GM12878 (cell line): Measurements from ENCODE around the gene PTGFRN. TPM values are rescaled to one million over a fixed set of nuclear protein-coding genes. Genes with fewer than 3 reads are reported as not detected.
A peak's percentile ranks its signal among the peaks of the same experiment; 100 is the strongest.

Source experiments
- ATAC-seq: fragments of 200-7000 bp; cut with Tn5 transposase; 3 replicates; pipeline ENCODE4 v1.9.1; 2020; ENCODE audit warnings: mild to moderate bottlenecking, moderate library complexity
- BruUV-seq: library from RNA; stranded (reverse); fragments of 400-500 nt; replicated peaks from 2 replicates; lab custom pipeline; 2021; lab: Mats Ljungman, UMichigan
- CTCF ChIA-PET: fragments of 300-600 bp; sonication (Branson Sonifier 250); formaldehyde crosslinking; extraction: SDS; loops from one replicate; lab custom pipeline; 2021; ENCODE audit warnings: inconsistent platforms; lab: Yijun Ruan, JAX
- POLR2A ChIA-PET: fragments of 350-600 bp; formaldehyde crosslinking; extraction: SDS; loops from one replicate; lab custom pipeline; 2021; ENCODE audit warnings: inconsistent platforms; lab: Charles Lee
- RAD21 ChIA-PET: fragments of 300-600 bp; sonication (Branson Sonifier 250); formaldehyde crosslinking; loops from one replicate; lab custom pipeline; 2023; ENCODE audit warnings: antibody characterized with exemption; ENCODE audit not compliant: unreplicated experiment; lab: Charles Lee
- SMC1A ChIA-PET: fragments of 300-600 bp; sonication (Branson Sonifier 250); formaldehyde crosslinking; loops from one replicate; lab custom pipeline; 2023; ENCODE audit not compliant: unreplicated experiment, uncharacterized antibody; lab: Charles Lee
- DNase-seq: peaks from one replicate; pipeline ENCODE4 v3.0.0-alpha.2; 2011; ENCODE audit warnings: low read depth, low spot score
- FAIRE-seq: peaks from 3 replicates; lab custom pipeline; 2011; peaks lifted over from hg19 to GRCh38; lab: Jason Lieb, UNC
- H2AFZ ChIP-seq: 2 replicates; pipeline ENCODE4 v1.6.0; 2011; ENCODE audit warnings: low read depth, low read length, control low read depth; ENCODE audit not compliant: control insufficient read depth
- H3K27ac ChIP-seq: 2 replicates; pipeline ENCODE4 v1.5.1; 2011; ENCODE audit warnings: control low read depth; ENCODE audit not compliant: control insufficient read depth, insufficient read depth
- H3K27me3 ChIP-seq, 2 experiments: replicated peaks in 1 of 2; 2 replicates each; pipeline versions ENCODE4 v1.6.0 to v1.6.1; 2011; ENCODE audit warnings: low read length in 1 of 2; ENCODE audit not compliant: control insufficient read depth in 2 of 2, insufficient read depth in 2 of 2
- H3K36me3 ChIP-seq, 2 experiments: 2 replicates each; pipeline ENCODE4 v1.5.1; 2011; ENCODE audit warnings: low read length in 1 of 2; ENCODE audit not compliant: control insufficient read depth in 2 of 2, insufficient read depth in 2 of 2
- H3K4me1 ChIP-seq: 2 replicates; pipeline ENCODE4 v1.6.1; 2011; ENCODE audit warnings: mild to moderate bottlenecking, low read length, moderate library complexity, mixed read lengths; ENCODE audit not compliant: control insufficient read depth, insufficient read depth
- H3K4me2 ChIP-seq: 2 replicates; pipeline ENCODE4 v1.6.0; 2011; ENCODE audit warnings: control low read depth; ENCODE audit not compliant: control insufficient read depth, insufficient read depth
- H3K4me3 ChIP-seq: fragments of 200-600 bp; sonication (generic); 2 replicates; pipeline ENCODE4 v1.5.1; 2016
- H3K79me2 ChIP-seq: 2 replicates; pipeline ENCODE4 v1.6.0; 2011; ENCODE audit warnings: low read length; ENCODE audit not compliant: control insufficient read depth, insufficient read depth
- H3K9ac ChIP-seq: 2 replicates; pipeline ENCODE4 v1.8.0; 2011; ENCODE audit warnings: low read length, control low read depth, mixed read lengths; ENCODE audit not compliant: control insufficient read depth, insufficient read depth
- H3K9me3 ChIP-seq: replicated peaks from 3 replicates; pipeline ENCODE4 v1.5.1; 2011; ENCODE audit warnings: mild to moderate bottlenecking, low read length; ENCODE audit not compliant: control insufficient read depth, insufficient read depth
- H4K20me1 ChIP-seq: 2 replicates; pipeline ENCODE4 v1.6.0; 2011; ENCODE audit not compliant: control insufficient read depth, insufficient read depth
- BHLHE40 ChIP-seq, 2 experiments: fragments of 450-650 bp in 1 of 2; IDR thresholded peaks; 2 replicates each; pipeline ENCODE4 v1.6.1; 2011 to 2017; ENCODE audit warnings: low read depth in 2 of 2, borderline replicate concordance in 1 of 2, improper control_type of control experiment in 1 of 2, low read length in 1 of 2, mild to moderate bottlenecking in 1 of 2
- CTCF ChIP-seq, 3 experiments: IDR thresholded peaks in 2 of 3; conservative IDR thresholded peaks in 1 of 3; 2 replicates each; pipeline ENCODE4 v1.5.1; 2011; ENCODE audit warnings: low read depth in 3 of 3, low read length in 3 of 3, mild to moderate bottlenecking in 3 of 3, control low read depth in 2 of 3, moderate library complexity in 2 of 3, inconsistent platforms in 1 of 3, mixed read lengths in 1 of 3; ENCODE audit not compliant: control insufficient read depth in 2 of 3, insufficient read depth in 1 of 3; ENCODE audit errors: extremely low read depth in 1 of 3
- RUNX3 ChIP-seq: IDR thresholded peaks from 2 replicates; pipeline ENCODE4 v1.6.1; 2012; ENCODE audit warnings: low read length, inconsistent platforms
- SPI1 ChIP-seq: IDR thresholded peaks from 2 replicates; pipeline ENCODE4 v1.6.1; 2011; ENCODE audit warnings: low read depth, mild to moderate bottlenecking, low read length, moderate library complexity, borderline replicate concordance; ENCODE audit not compliant: insufficient read depth
- WGBS: methylation state at CpG from one replicate; pipeline ENCODE4 v1.1.6; 2016; ENCODE audit warnings: low lambda C conversion rate; ENCODE audit not compliant: insufficient replicate concordance, insufficient coverage; ENCODE audit errors: missing lambda C conversion rate; 5-methylcytosine and 5-hydroxymethylcytosine counted together
- in situ Hi-C: fragments of 300-500 bp; cut with MboI; formaldehyde crosslinking; loops from 9 replicates; pipeline ENCODE4 v1.14.3; 2018; ENCODE audit warnings: mixed read lengths
- intact Hi-C: fragments of 100-400 bp; cut with micrococcal nuclease; formaldehyde crosslinking; loops from one replicate; pipeline ENCODE4 v1.14.2; 2022; ENCODE audit not compliant: unreplicated experiment
- polyA plus RNA-seq, 11 experiments: library from polyadenylated mRNA; depleted of rRNA in 4 of 11; unstranded in 6 of 11; stranded (reverse) in 5 of 11; fragments of >200 nt; fragmentation: Nextera tagmentation in 4 of 11; fragmentation: Illumina TruSeq in 1 of 11; extraction: Ambion mirVana in 4 of 11; extraction: Trizol in 1 of 11; gene quantifications; 1 replicate in 1 of 11; 2 replicates in 10 of 11; pipeline versions ENCODE4 v1.2.1 to v1.2.3, GENCODE V29; 2011 to 2016; ENCODE audit warnings: inconsistent platforms in 2 of 11, missing spikeins in 2 of 11, low read depth in 1 of 11
- total RNA-seq, 4 experiments: library from RNA; depleted of rRNA in 3 of 4; stranded (reverse); fragments of >200 nt in 3 of 4; fragmentation: Illumina TruSeq in 1 of 4; extraction: Trizol in 1 of 4; gene quantifications; 2 replicates each; pipeline versions ENCODE4 v1.2.1 to v1.2.3, GENCODE V29; 2013 to 2021

PTGFRN gene
- total and polyA plus RNA-seq, 10 of the 15 experiments (the other 5 are each of a cell fraction or from before 2014, with no cell fraction given) = 2.7 to 8.3 (median 5.1) TPM

GRCh38 chr1:116968724-116969123, 59.0 kb downstream of the PTGFRN start (continued):
- TF ChIP-seq CTCF (IDR thresholded peaks at IDR 0.05 in 2 of 3, conservative IDR thresholded peaks at IDR 0.05 in 1 of 3; ENCODE audit: control insufficient read depth in 2 of 3, extremely low read depth in 1 of 3, insufficient read depth in 1 of 3, low read depth in 3 of 3, low read length in 3 of 3) (no peak), BHLHE40 (IDR thresholded peaks at IDR 0.05; ENCODE audit: borderline replicate concordance in 1 of 2, low read depth in 2 of 2, low read length in 1 of 2) (no peak)
- TF ChIP-seq, all 136 proteins: peak for 0

GRCh38 chr1:116971258-116971860, 61.6 kb downstream of the PTGFRN start:
- SMC1A ChIA-PET = interaction anchor here (0.7 to 1.8 kb wide), 8 partner anchors 15 to 397 kb away, joined by 3 to 5 read pairs (median 3); partner anchors contain the start of gene CD101
- no peaks in the 10 kb centered on the region for H3K79me2 ChIP-seq
- no peak for DNase-seq
- no peaks in the 10 kb centered on the region for H3K4me1 ChIP-seq
- WGBS = 9% methylated on average over 4 of the region's 4 CpGs
- POLR2A ChIA-PET = interaction anchor here (0.6 kb wide), 1 partner anchor 90 kb away, joined by 9 read pairs; no protein-coding TSS in a partner anchor
- no peak overlapping the region for H3K9ac ChIP-seq
- CTCF ChIA-PET = interaction anchor here (0.8 to 1.3 kb wide), 2 partner anchors 16 to 52 kb away, joined by 3 read pairs; no protein-coding TSS in a partner anchor
- RAD21 ChIA-PET = no interaction called here
- no peak overlapping the region for H3K4me3 ChIP-seq
- no TSS peak for BruUV-seq
- intact Hi-C loops (no loop called here), in situ Hi-C loops (no loop called here)
- no peak overlapping the region for H3K27ac ChIP-seq
- no peaks in the 10 kb centered on the region for H4K20me1 ChIP-seq
- no peak; the same call in 1 of the 3 replicates for ATAC-seq
- 0 out of 4 replicates have a peak, but pooled peaks cover 0 to 3% of the 10 kb centered on the region in 2 experiments for H3K27me3 ChIP-seq
- no peaks in the 10 kb centered on the region for H3K36me3 ChIP-seq
- H3K9me3 ChIP-seq = peaks cover 1% of the 10 kb centered on the region; the same call in 1 of the 3 replicates
- no peak overlapping the region for H3K4me2 ChIP-seq
- TF ChIP-seq SPI1 (peak; percentile 9; the same call in 1 of the 2 replicates), RUNX3 (no peak)
- no peak for FAIRE-seq
- H2AFZ ChIP-seq = no peak overlapping the region
